RWPE1 (cell line): ENCODE measurements around the gene TBL1X.
"Not testable (repeated sequence)": the region's sequence is repeated elsewhere in the genome, so short reads cannot be mapped to it uniquely, and the experiment has no call there.

Source experiments
- CTCF ChIA-PET: fragments of 350-600 bp; sonication (Branson Sonifier 250); formaldehyde crosslinking; extraction: SDS; loops from one replicate; lab custom pipeline; 2021; lab: Yijun Ruan, JAX
- POLR2A ChIA-PET: fragments of 400-600 bp; formaldehyde crosslinking; extraction: SDS; loops from one replicate; lab custom pipeline; 2020; ENCODE audit warnings: antibody characterized with exemption; ENCODE audit not compliant: low non-redundant PET; lab: Yijun Ruan, JAX
- DNase-seq: peaks from one replicate; pipeline ENCODE4 v3.0.0; 2012; ENCODE audit warnings: low spot score
- H3K27ac ChIP-seq: fragments of 450-650 bp; 2 replicates; pipeline ENCODE4 v1.5.1; 2017
- CTCF ChIP-seq: fragments of 450-650 bp; conservative IDR thresholded peaks from 2 replicates; pipeline ENCODE4 v1.5.1; 2017; ENCODE audit warnings: low read depth, mild to moderate bottlenecking

TBL1X gene

GRCh38 chrX:9430346-9430921 lies 34.4 kb upstream of the TBL1X start:
- no peak for TF ChIP-seq CTCF
- no peak for DNase-seq
- no peak overlapping the region for H3K27ac ChIP-seq
- POLR2A ChIA-PET = no interaction called here
- CTCF ChIA-PET = no interaction called here

DNA sequence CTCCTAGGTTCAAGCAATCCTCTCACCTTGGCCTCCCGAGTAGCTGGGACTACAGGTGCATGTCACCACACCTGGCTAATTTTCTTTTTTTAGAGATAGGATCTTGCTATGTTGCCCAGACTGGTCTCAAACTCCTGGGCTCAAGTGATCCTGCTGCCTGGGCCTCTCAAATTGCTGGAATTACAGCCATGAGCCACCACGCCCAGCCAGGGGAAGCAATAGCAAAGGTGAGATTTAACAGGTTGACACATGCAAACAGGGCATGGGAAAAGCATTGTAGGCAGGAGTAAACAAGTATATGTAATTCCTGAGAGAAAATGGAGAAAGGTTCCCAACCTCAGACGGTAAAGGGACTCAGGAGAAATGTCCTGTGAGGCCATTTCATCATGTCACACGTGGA lies 33.6 kb upstream of the TBL1X start:
- TF ChIP-seq CTCF = no peak
- CTCF ChIA-PET = no interaction called here
- POLR2A ChIA-PET = no interaction called here
- no peak for DNase-seq
- H3K27ac ChIP-seq = no peak overlapping the region

GRCh38 chrX:9433596-9433995 lies 31.3 kb upstream of the TBL1X start:
- no peak for DNase-seq
- no peak overlapping the region for H3K27ac ChIP-seq
- CTCF ChIA-PET = no interaction called here
- no peak for TF ChIP-seq CTCF
- POLR2A ChIA-PET = no interaction called here

DNA sequence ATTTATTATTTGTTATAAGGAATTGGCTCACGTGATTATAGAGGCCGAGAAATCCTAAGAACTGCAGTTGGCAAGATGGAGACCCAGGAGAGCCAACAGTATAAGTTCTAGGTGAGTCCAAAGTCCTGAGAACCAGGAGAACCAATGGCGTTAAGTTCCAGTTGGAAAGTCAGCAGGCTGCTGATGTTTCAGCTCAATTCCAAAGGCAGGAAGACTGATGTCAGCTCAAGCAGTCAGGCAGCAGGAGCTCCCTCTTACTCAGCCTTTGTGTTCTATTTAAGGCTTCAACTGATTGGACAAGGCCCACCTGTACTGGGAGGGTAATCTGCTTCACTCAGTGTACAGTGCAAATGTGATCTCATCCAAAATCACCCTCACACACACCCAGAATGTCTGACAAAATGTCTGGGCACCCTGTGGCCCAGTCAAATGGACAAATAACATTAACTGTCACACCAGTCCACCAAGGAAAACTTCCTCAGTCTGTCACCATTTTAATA lies 30.8 kb upstream of the TBL1X start:
- DNase-seq = no peak
- CTCF ChIA-PET = no interaction called here

DNA sequence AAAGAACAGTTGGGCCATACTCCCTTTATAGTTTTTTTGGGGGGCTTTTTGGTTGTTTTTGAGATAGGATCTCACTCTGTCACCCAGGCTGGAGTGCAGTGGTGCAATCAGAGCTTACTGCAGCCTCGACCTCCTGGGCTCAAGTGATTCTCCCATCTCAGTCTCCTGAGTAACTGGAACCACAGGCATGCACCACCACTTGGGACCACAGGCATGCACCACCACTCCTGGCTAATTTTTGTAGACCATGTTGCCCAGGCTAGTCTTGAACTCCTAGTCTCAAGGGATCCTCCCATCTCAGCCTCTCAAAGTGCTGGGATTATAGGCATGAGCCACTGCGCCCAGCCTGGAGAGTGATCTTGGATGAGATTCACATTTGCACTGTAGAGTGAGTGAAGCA lies 29.8 kb upstream of the TBL1X start:
- CTCF ChIA-PET = interaction anchor here (0.7 kb wide), 1 partner anchor 78 kb away, joined by 3 read pairs; no protein-coding TSS in a partner anchor
- H3K27ac ChIP-seq, POLR2A ChIA-PET, DNase-seq: not testable (repeated sequence)

More for the DNA sequence above, 30.8 kb upstream of the TBL1X start:
- no peak for TF ChIP-seq CTCF
- POLR2A ChIA-PET = no interaction called here
- H3K27ac ChIP-seq = no peak overlapping the region

GRCh38 chrX:9436812-9437211 lies 28.0 kb upstream of the TBL1X start:
- ChIA-PET POLR2A (interaction anchor here (0.6 kb wide), 1 partner anchor 92 kb away, joined by 4 read pairs; no protein-coding TSS in a partner anchor), CTCF (no interaction called here)
- no peak for TF ChIP-seq CTCF
- H3K27ac ChIP-seq = no peak overlapping the region
- no peak for DNase-seq

- ChIA-PET CTCF (no interaction called here), POLR2A (no interaction called here)
- DNase-seq = no peak
- H3K27ac ChIP-seq = no peak overlapping the region
- no peak for TF ChIP-seq CTCF
Measured at GRCh38 chrX:9438933-9439494, 25.8 kb upstream of the TBL1X start.
